Activated CD8-positive, alpha-beta memory T cell treated with anti-CD3 and anti-CD28 coated beads, Interleukin-2, amount 50 U/mL, for 1 hour (primary cell): Measurements from ENCODE around the gene RGPD8.
A peak's percentile ranks its signal among the peaks of the same experiment; 100 is the strongest.
"Not testable (repeated sequence)": the region's sequence is repeated elsewhere in the genome, so short reads cannot be mapped to it uniquely, and the experiment has no call there.

Source experiments
- DNase-seq: peaks from one replicate; pipeline ENCODE4 v3.0.0-alpha.2; 2020; ENCODE audit errors: extremely low read depth

The RGPD8 gene

DNA sequence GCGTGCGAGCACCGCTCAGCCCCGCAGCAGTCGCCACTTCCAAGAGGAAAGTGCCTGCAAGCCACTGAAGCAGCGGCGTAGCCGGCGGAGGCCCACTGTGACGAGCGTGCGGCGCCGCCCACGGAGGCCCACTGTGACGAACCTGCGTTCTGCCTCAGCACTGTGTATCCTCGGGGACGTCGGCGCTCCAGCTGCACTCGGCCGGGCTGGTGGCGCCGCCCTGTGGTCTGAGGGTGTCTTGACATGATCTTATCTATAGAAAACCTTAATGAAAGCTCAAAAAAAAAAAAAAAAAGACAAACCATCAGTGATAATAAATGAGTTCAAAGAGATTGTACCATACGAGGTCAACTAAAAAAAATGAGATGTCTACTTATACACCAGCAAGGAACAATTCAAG, at the start of gene RGPD8:
TSS of gene RGPD8 (minus strand) at position 166 of the 400 bp plus-strand sequence. CDS start 192 bp downstream, outside the sequence.
- DNase-seq: peak; percentile 85

DNA sequence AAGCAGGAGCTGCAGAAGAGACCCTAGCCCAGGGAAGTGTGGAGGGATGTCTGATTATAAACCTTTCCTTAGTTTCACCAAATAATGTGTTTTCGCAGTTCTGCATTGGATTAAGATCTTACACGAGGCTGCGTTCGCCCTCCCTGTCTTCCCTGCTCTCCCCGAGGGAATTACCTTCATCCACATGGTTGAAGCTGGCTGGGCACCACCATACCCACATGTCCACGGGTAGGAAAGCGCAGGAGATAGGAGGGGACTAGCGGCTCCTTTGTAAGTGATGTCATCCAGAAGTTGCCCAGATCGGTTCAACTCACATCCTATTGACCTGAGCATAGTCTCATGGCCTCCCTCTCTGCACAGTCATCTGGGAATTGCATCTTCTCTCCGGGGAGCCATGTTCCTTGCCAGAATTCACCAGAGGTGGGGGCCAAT, 49.6 kb upstream of the RGPD8 start:
- no peak for DNase-seq

DNA sequence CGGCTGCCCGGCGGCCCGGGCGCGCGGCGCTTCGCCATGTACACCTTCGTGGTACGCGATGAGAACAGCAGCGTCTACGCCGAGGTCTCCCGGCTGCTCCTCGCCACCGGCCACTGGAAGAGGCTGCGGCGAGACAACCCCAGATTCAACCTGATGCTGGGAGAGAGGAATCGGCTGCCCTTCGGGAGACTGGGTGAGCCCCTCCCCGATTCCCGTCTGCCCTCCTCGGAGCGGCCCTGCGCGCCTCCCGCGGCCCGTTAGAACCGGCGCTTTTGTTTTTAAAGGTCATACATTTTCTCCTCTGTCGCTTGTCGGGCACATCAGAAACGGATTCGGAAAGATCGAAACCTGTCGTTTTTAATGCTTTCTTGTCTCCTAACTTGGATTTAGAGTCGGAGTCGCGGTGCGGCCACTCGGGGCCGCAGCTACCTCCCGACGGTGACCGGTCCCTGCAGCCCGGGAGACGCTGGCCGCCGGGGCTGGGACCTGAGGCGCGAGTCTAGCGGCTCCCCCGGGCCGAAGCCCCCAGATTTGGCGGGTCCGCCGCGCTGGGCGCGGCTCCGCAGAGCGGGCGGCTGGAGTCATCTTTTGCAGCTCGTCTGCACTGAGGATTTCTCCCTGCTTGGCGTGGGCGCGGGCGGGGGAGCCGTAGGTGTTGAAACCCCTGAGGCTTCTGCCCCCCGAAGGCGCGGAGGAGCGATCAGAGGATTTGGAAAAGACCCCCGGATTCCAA, 49.0 kb upstream of the RGPD8 start:
- DNase-seq: no peak

DNA sequence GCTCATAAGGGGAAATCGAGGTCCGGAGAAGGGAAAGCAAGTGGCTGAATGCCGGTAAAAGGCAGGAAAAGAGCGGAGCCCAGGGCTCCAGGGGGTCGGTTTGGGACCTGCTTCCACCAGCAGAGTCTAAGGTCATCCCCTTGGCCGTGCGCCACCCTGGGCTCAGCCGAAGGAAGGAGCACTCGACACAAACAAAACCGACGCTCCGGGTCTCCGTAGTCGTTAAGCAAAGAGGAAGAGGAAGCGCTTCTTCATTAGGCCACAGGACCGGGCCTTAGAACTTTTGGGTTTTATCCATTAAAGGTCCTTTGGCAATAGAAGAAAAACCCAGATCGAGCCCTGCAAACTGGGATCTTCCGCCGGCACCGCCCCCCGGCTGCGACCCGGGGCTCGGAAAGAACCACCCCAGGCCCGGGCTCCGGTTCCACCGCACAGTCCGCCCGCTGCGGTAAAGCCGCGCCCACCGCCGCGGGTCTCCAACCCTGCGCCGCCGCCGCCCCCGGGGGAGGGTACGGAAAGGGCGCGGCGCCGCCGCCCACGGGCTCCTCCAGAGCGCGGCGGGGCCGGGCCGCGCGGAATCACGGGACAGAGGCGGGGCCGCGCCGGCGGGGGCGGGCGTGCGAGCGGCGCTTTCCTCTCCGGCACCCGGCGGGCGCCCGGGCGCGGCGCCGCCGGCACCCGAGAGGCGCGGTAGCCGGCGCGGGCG, 48.2 kb upstream of the RGPD8 start, which contains the start of gene TTL:
TSS of gene TTL (plus strand) at position 629 of the 706 bp plus-strand sequence. CDS start 189 bp downstream, outside the sequence.
- no peak for DNase-seq

DNA sequence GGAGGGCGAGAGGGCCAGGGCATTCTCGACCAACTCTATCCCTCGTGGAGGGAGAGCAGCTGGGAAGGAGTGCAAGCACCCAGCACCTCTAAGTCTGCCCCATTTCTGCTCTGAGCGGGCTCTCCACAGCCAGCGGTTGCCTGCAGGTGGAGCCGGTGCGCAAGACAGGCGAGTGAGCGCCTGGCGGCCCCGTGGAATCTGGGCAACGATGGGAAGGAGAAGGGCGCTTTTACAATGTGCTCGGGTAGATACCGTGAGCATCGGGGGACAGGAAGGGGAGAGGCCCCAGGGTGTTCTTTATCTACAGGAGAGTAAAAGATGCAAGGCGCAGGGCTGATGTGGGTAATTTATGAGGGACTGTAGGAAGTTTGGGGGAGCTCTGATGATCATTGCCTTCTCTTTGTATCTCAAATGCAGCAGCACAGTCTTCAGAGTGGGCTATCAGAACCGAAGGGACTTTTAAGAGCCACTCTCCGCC, 47.6 kb upstream of the RGPD8 start:
- DNase-seq: peak; percentile 45

DNA sequence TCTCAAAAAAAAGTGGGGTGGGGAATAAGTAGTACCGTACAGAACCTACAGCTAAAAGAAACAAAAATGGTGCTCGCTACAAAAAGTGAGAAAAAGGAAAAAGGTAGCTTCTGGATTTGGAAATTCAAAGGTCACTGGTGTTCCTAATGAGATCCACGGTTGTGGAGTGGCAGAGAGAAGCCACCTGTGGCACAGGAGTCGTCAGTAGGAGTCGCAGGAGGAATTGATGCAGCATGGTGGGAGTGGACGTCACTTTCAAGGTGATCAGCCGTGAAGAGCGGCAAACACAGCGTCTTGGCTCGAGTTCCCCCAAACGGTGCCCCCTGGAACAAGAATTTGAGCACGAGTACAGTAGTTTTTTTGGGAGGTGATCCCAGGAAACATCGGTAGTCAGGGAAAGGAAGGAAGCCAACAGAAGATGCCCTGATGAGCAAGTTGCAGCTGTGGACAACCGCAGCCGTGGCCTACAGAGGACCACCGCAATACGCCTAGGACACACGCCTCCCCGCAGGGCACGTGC, 47.1 kb upstream of the RGPD8 start:
- no peak for DNase-seq

DNA sequence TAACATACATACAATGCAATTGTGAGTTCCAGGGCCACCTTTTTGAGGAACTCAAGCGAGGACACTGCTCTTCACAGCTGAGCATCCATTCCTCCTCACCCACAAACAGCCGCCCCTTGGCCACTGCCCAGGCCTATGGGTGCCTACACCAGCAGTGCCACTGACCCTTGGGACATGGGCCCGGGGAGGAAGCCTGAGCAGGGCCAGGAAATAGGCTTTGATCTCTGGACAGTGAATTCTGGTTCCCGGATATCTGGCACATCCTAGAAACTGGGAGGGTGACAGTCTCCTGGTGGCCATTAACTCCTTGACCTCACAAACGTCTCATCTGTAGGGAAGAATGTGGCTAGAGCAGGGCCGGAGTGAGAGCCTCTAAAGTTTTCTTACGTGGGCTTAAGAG, 43.0 kb upstream of the RGPD8 start:
- no peak for DNase-seq

DNA sequence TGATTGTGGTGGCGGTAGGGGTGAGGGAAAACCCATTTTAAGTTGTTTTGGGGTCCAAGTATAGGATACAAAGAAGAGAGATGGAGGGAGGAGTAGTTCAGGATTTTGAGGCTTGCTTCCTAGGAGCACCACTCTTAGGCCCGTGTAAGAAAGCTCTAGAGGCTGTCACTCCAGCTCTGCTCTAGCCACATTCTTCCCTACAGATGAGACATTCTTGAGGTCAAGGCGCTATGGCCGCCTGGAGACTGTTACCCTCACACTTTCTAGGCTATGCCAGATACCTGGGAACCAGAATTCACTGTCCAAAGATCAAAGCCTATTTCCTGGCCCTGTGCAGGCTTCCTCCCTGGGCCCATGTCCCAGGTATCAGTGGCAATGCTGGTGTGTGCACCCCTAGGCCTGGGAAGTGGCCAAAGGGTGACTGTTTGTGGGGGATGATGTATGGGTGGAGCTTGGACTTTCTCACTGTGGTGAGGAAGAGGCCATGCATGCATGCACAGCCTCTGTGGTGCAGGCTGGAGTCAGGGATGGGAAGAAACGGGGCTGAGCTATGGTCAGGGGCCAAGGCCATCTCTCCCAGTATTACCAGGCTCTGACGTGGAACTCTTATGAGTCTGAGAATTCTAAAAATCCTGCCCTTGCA, 41.5 kb upstream of the RGPD8 start:
- no peak for DNase-seq

DNA sequence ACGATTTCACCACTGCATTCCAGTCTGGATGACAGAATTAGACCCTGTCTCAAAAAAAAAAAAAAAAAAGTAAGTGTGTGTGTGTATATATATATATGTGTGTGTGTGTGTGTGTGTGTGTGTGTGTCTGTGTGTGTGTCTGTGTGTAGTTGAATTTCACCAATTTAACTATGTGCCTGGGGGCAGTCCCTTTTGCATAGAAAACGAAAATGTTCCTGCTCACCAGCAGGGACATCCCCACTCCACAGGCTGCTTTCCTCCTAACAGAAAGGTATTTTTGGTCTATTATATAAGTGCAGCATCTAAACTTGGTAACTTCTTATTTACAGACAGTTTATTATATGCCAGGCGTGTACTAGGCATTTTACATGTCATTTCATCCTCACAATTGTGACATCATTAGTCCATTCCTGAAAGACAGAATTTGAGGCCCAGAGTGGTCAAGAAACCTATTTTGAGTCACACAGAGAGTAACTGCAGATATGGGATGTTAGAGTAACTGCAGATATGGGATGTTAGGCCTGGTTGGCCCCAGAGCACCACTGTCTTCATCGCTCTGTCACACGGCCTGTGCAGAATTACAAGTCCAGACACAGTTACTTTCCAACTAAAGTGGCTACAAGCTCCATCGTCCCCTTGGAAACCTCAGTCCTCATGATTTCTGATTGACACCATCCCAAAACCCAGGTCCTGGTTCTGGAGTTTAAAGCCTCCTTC, 39.3 kb upstream of the RGPD8 start:
- DNase-seq: no peak

DNA sequence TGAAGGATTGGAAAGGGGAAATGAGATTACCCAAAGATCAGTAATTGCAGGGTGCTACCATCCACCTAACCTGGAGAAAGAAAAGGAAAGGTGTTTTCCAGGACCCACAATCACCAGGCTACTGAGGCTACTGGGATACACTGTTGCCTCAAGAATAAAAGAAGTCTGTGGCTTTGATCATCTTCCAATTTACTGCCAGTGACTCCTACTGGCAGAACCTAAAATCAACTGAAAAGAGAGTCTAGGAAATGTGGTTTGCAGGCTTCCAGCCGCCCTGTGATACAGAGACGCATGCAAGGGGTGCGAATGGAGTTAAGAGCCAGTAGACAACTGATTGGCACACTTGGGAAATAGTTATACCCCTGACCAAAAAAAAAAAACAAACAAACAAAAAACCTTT, 31.9 kb upstream of the RGPD8 start:
- DNase-seq: no peak

DNA sequence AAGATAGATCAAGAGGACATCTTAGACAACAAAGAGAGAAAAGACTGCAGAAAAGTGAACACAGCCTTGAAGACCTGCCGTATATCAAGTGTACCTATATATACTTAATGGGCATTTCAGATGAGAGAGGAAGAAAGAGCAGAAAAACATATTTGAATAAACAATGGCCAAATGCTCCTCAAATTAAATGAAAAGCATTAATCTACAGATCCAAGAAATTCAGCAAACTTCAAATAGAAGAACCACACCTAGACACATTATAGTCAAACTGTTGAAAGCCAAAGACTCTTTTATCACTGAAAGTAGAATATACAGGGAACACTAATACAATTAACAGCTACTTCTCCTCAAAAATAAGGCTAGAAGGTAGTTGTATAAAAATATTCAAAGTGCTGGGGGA, 29.8 kb upstream of the RGPD8 start:
- no peak for DNase-seq

DNA sequence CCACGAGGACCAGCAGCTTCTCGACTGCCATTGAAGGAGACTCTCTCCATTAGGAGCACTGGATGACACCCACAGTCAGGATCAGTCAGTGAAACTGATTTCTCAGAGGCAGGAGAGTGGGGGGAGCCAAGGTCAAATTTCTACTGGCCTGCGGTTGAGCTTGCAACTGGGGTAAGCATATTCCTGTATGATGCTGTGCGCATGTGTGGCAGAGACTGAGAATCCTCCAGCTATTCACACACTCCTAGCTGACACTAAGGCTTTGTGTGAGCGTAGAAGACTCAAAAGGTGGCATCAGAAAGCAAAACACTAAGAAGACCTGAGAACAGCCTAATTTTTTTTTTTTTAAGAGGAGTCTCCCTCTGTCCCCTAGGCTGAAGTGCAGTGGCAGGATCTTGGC, 28.7 kb upstream of the RGPD8 start:
- no peak for DNase-seq

DNA sequence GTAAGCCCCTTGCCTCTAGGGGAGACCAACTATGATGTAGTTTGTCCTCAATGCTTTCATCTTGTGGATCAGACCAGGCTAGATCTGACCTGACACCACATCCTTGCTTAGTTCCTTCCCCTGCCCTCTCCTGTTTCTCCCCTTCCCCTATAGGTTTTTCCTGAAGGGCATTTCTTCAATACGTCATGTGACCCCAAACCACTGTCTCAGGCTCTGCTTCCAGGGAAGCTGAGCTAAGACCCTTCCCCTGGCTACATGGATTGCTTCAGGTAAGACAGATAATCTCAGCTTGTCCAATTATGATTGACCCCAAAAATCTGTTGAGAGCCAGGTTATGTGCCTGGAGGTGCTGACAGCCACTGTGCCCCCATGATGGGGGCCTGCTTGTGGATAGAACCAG, 25.9 kb upstream of the RGPD8 start:
- no peak for DNase-seq

DNA sequence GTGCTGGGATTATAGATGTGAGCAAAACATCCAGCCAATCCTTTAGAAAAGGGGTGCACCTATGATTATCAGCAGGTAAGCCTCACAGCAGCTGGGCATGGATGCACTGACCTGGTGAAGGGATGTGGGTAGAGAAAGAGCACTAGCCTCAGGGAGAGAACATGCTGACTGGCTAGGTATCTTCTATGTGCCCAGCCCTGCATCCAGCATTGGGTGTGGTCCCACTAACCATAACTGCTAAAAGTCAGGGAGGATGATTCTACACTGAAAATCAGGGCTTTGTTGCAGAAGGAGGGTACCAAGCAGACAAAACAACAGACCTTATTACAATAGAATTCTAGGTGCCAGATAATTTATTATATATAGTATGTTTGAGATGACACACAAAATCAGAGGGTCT, 21.1 kb upstream of the RGPD8 start:
- DNase-seq: no peak

DNA sequence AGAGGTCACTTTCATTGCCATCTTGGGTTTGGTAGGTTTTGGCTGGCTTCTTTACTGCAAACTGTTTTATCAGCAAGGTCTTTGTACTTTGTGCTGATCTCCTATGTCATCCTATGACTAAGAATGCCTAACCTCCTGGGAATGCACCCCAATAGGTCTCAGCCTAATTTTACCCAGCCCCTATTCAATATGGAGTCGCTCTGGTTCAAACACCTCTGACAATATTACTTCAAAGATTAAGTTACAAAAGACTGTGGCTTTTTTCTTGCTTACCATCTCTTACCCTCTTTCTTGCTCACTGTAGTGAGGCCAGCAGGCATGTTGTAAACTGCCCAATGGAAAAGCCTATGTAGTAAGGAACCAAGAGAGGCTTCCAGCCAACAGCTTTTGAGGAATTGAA, 17.9 kb upstream of the RGPD8 start:
- no peak for DNase-seq

DNA sequence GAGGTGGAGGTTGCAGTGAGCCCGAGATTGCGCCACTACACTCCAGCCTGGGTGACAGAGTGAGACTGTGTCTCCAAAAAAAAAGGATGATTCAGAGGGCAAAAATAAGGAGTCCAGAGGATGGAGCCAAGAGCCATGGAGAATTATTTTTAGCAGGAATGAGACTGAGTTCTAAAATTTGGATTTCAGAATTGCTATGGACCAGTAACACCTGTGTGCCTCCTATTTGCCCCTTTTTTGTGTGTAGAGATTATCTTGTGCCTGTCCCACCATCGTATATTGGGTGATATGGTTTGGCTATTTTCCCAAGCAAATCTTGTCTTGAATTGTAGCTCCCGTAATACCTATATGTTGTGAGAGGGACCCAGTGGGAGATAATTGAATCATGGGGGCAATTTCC, 16.4 kb upstream of the RGPD8 start:
- no peak for DNase-seq

DNA sequence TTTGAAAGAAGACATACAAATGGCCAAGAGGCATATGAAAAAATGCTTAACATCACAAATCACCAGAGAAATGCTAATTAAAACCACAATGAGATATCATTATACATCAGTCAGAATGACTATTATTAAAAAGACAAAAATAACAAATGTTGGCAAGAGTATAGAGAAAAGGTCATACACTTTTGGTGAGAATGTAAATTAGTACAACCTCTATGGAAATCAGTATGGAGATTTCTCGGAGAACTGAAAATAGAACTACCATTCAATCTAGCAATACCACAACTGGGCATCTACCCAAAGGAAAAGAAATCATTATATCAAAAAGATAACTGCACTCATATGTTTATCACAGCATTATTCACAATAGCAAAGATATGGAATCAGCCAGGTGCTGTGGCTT, 10.8 kb upstream of the RGPD8 start:
- DNase-seq: not testable (repeated sequence)

DNA sequence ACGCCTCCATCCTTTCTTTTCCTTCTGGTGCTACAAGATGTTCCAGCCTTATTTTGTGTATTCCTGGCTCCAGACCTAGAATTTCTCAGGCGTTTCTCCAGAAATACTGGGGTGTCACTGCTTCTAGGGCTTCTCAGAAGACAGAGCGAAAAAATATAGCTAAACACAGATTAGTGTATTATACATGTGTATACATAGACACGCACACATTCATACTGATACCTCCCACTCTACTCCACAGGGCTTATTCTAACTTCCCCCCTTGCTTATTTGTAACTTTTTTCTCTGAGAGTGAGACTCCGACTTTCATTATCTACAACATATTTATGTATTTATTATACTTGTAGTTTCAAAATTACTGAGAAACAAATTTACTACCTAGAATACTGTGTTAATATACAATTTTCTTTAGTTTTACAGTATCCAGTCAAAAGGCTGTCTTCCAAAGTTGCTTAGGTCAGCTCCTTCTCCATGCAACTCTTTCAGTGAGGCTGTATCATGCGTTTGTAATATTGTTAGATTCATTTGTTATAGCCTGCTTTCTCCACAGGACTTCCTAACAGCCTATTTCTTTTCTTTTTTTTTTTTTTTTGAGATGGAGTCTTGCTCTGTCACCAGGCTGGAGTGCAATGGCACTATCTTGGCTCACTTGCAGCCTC, 5.3 kb upstream of the RGPD8 start:
- not testable (repeated sequence) for DNase-seq

DNA sequence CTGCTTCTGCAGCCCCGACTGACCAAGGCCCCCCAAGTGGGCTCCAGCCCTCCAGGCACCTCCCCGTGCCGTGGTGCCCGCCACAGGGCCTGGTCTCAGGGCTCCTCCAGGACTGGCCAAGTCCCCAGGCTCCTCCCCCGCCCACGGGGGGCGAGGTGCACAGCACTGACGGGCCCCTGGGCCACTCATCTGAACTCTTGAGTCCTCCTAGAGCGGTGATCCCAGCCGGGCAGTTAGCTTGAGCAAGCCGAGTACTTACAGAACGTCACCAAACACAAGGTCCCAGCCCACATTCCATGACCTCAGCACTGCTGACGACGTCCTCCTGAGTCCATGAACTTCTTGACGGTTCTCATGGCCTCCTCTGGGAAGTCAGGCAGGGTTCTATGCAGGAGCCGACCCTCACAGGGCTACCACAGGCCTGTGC, 4.0 kb upstream of the RGPD8 start:
- DNase-seq: not testable (repeated sequence)

DNA sequence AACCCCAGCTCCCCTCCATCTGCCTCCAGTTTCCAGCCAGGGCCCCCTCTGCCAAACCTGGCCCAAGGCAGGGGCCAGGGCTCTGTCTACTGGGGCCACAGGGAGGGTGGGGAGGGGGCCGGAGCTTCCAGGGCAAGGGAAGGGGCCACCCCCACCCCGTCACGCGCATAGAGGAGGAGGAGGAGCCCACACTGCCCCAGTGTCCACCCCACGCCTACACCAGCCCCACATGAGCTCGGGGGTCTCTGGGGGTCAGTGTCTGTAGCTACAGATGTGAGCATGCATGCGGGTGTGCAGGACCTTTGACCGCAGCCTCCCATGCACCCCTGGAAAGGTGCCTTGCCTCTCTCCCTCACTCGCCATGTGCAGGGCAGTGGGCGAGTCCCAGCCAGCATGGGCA, 3.5 kb upstream of the RGPD8 start:
- not testable (repeated sequence) for DNase-seq
